Activated CD4-positive, alpha-beta T cell treated with anti-CD3 and anti-CD28 coated beads for 36 hours (primary cell): ENCODE measurements around the gene LPCAT4. TPM values are rescaled to one million over a fixed set of nuclear protein-coding genes. Genes with fewer than 3 reads are reported as not detected.

Source experiments
- ATAC-seq: fragments of 200-7000 bp; cut with Tn5 transposase; one replicate; pipeline ENCODE4 v1.10.0; 2021; ENCODE audit warnings: mild to moderate bottlenecking, moderate library complexity
- CTCF ChIA-PET: fragments of 350-600 bp; sonication (Branson Sonifier 250); formaldehyde crosslinking; loops from one replicate; lab custom pipeline; 2021; ENCODE audit warnings: antibody characterized with exemption; lab: Charles Lee
- POLR2A ChIA-PET: fragments of 350-600 bp; sonication (Branson Sonifier 250); formaldehyde crosslinking; loops from one replicate; lab custom pipeline; 2021; ENCODE audit warnings: antibody characterized with exemption, inconsistent platforms; lab: Charles Lee
- DNase-seq: peaks from one replicate; pipeline ENCODE4 v3.0.0-alpha.2; 2020
- H3K27ac Mint-ChIP-seq: one replicate; pipeline ENCODE4 v1.8.0; 2021; ENCODE audit warnings: mixed read lengths
- H3K27me3 Mint-ChIP-seq: one replicate; pipeline ENCODE4 v1.8.0; 2021; ENCODE audit warnings: mixed read lengths
- H3K36me3 Mint-ChIP-seq: one replicate; pipeline ENCODE4 v1.8.0; 2021; ENCODE audit warnings: low read depth, mixed read lengths
- H3K4me1 Mint-ChIP-seq: one replicate; pipeline ENCODE4 v1.8.0; 2021; ENCODE audit warnings: mixed read lengths
- H3K4me3 Mint-ChIP-seq: one replicate; pipeline ENCODE4 v1.8.0; 2021; ENCODE audit warnings: mild to moderate bottlenecking, moderate library complexity, mixed read lengths
- H3K9me3 Mint-ChIP-seq: one replicate; pipeline ENCODE4 v1.8.0; 2021; ENCODE audit warnings: low read depth, mixed read lengths
- intact Hi-C, 2 experiments: fragments of 100-400 bp; cut with DNase I in 1 of 2; cut with micrococcal nuclease in 1 of 2; formaldehyde crosslinking; loops; one replicate each; pipeline versions ENCODE4 v1.14.2 to v1.15.1; 2022 to 2024; cut with DNase I, micrococcal nuclease
- microRNA-seq: library from miRNA; unstranded; fragments of <30 nt; microRNA quantifications from one replicate; pipeline ENCODE4 v1.2.0, GENCODE V29; 2021; ENCODE audit warnings: borderline replicate concordance
- total RNA-seq, 2 experiments: library from RNA; stranded (reverse); gene quantifications; one replicate each; pipeline ENCODE4 v1.2.3, GENCODE V29; 2021

LPCAT4 gene
- total RNA-seq, 2 experiments from 2014 or later = 44.4 to 52.7 TPM

DNA sequence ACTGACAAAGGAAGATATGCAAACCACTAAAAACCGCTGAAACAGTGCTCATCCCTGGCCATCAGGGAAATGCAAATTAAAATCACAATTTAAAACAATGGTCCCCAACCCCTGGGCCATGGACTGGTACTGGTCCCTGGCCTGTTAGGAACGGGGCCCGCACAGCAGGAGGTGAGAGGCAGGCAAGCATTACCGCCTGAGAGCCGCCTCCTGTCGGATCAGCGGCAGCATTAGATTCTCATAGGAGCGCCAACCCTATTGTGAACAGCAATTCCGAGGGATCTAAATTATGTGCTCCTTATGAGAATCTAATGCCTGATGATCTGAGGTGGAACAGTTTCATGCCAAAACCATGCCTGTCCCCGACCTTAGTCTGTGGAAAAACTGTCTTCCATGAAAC is 43.8 kb downstream of the LPCAT4 start:
- CTCF ChIA-PET = interaction anchor here (1.7 kb wide), 1 partner anchor 20 kb away, joined by 5 read pairs; the partner anchor contains the start of genes NOP10 and NUTM1
- DNase-seq (no peak), ATAC-seq (no peak)
- Mint-ChIP-seq H3K4me1 (peaks cover 65% of the 10 kb centered on the region), H3K4me3 (no peak overlapping the region), H3K27me3 (no peaks in the 10 kb centered on the region), H3K9me3 (no peaks in the 10 kb centered on the region), H3K27ac (no peak overlapping the region), H3K36me3 (peaks cover 2% of the 10 kb centered on the region)
- intact Hi-C loops = loop anchor here in 1 of 2 experiments (5.0 kb wide), 1 partner anchor 41 kb away; no protein-coding TSS in a partner anchor
- POLR2A ChIA-PET = no interaction called here

DNA sequence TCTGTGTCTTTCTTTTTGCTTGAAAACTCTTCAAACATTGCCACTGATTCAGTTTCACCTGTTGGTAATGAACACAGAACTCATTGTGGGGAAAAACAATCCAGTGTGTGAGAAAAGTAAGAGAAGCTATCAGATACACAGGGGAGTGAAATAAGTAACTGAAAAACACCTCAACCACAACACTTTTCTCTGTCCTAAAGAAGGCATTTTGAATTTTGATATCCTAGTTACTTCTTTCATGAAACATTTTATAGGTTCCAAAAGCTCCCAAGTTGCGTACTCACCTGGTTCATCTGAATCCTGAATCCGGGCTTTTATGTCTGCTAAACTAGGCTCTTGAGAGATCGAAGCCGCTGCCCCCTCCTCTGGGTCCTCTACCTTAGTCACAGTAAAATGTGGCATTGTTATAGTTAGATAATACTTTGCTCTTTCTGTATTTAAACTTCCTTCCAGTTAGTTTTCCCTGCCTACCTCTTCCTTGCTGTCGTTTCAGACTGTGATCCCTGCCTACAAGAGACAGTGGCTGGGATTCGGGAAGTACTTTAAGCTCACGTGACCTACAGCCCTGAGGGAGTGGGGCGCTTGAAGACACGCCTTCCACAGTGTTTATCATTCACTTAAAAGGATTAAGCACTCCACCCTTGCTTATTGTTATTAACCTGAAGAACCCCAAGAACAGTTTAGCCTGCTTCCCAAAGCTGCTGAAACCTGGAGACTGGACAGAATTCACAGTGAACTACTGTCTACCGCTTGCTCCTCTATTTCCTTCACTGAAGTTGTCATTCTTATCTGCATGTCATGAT is 48.5 kb downstream of the LPCAT4 start:
- peak; percentile 54 for DNase-seq
- H3K27ac Mint-ChIP-seq = peak overlapping the region; percentile 88

DNA sequence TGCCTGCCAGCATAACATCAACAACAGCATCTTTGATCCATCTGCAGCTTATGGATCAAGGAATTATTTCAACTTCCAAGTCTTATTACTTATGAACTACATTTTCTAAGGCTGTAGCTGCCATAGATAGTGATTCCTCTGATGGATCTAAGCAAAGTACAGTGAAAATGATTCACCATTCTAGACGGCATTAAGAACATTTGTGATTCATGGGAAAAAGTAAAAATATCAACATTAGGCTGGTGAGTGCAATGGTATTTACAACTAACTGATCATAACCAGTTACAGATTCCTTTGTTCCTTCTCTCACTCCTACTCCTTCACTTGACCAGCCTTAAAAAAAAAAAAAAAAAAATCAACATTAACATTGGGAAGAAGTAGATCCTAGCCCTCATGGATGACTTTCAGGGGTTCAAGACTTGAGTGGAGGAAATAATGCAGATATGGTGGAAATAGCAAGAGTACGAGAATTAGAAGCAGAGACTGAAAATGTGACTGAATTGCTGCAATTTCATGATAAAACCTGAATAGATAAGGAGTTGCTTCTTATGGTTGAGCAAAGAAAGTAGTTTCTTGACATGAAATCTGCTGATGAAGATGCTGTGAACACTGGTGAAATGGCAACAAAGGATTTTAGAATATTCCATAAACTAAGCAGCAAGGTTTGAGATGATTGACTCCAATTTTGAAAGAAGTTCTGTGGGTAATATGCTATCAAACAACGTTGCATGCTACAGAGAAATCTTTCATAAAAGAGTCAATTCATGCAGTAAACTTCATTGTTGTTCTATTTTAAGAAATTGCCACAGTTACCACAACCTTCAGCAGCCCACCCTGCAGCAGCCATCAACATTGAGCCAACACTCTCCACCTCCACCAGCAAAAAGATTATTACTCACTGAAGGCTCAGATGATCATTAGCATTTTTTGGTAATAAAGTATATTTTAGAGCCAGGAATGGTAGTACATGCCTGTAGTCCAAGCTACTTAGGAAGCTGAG is 52.2 kb downstream of the LPCAT4 start:
- Mint-ChIP-seq H3K27ac (no peak overlapping the region), H3K36me3 (peaks cover 17% of the 10 kb centered on the region), H3K4me1 (peaks cover 55% of the 10 kb centered on the region), H3K4me3 (no peak overlapping the region), H3K9me3 (no peaks in the 10 kb centered on the region), H3K27me3 (no peaks in the 10 kb centered on the region)
- DNase-seq = no peak
- ChIA-PET POLR2A (no interaction called here), CTCF (interaction anchor here (0.6 to 1.8 kb wide), 4 partner anchors 14 to 74 kb away, joined by 3 to 8 read pairs (median 4); no protein-coding TSS in a partner anchor)
- no peak for ATAC-seq
- intact Hi-C loops = loop anchor here in 1 of 2 experiments (5.0 kb wide), 1 partner anchor 42 kb away; no protein-coding TSS in a partner anchor

More for the DNA sequence above, 48.5 kb downstream of the LPCAT4 start:
- H3K36me3 Mint-ChIP-seq = peaks cover 12% of the 10 kb centered on the region
- H3K4me3 Mint-ChIP-seq = peak overlapping the region; percentile 81
- H3K27me3 Mint-ChIP-seq = no peaks in the 10 kb centered on the region
- ATAC-seq = peak; percentile 83
- H3K4me1 Mint-ChIP-seq = peaks cover 61% of the 10 kb centered on the region
- ChIA-PET POLR2A (interaction anchor here (1.0 to 1.1 kb wide), 2 partner anchors 10 kb away, joined by 4 to 5 read pairs; no protein-coding TSS in a partner anchor), CTCF (interaction anchor here (0.7 to 4.7 kb wide), 9 partner anchors 11 to 269 kb away, joined by 3 to 33 read pairs (median 6); partner anchors contain the start of genes LPCAT4, NOP10 and NUTM1)
- no peaks in the 10 kb centered on the region for H3K9me3 Mint-ChIP-seq
- intact Hi-C loops = loop anchor here in 1 of 2 experiments (5.0 kb wide), 1 partner anchor 46 kb away; no protein-coding TSS in a partner anchor

DNA sequence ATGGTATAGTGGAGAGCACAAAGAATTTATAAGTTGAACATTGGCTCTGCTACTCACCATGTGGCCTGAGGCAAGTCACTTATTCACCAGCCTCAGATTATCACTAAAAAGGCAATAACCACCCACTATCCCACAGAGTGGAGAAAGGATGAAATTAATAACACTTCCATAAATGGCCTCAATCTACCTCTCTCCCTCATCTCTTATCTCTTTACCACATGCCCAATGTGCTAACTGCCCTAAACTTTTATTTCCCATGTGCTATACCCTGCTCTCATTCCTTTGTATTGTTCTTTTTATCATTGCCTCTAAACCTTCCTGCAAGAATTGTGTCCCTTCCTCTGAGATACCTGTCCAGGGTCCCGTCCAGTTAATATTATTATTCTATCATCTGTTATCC is 55.4 kb downstream of the LPCAT4 start:
- no peak overlapping the region for H3K27ac Mint-ChIP-seq
- intact Hi-C loops = no loop called here
- H3K9me3 Mint-ChIP-seq = peaks cover 2% of the 10 kb centered on the region
- POLR2A ChIA-PET = no interaction called here
- ATAC-seq (no peak), DNase-seq (no peak)
- H3K4me1 Mint-ChIP-seq = peaks cover 53% of the 10 kb centered on the region
- no peaks in the 10 kb centered on the region for H3K27me3 Mint-ChIP-seq
- peaks cover 26% of the 10 kb centered on the region for H3K36me3 Mint-ChIP-seq
- CTCF ChIA-PET = no interaction called here
- no peak overlapping the region for H3K4me3 Mint-ChIP-seq

Small RNA genes within 50 kb of the gene (microRNA-seq; reads per million reads assigned to microRNA genes)
- gene MIR1233-1 = not detected

Other genes with a start within 250 kb of the LPCAT4 start
- gene KATNBL1, start 157.1 kb downstream of the LPCAT4 start, total RNA-seq = 10 to 100 TPM; 45.0 to 47.5 TPM
- gene EMC4, start 142.2 kb downstream of the LPCAT4 start, total RNA-seq = 10 to 100 TPM; 85.5 to 91.0 TPM
- 10 to 100 TPM; 18.2 to 22.1 TPM for gene SLC12A6, start 29.4 kb downstream of the LPCAT4 start, total RNA-seq
- gene NOP10, start 24.1 kb downstream of the LPCAT4 start, total RNA-seq = 100 to 1,000 TPM; 217 to 313 TPM
- gene NUTM1, start 23.9 kb downstream of the LPCAT4 start, total RNA-seq = not detected
- 100 to 1,000 TPM; 147 to 165 TPM for gene GOLGA8A, start 70.6 kb upstream of the LPCAT4 start, total RNA-seq
- 10 to 100 TPM; 47.9 to 49.4 TPM for gene GOLGA8B, start 216.5 kb upstream of the LPCAT4 start, total RNA-seq